ENCODE results near the gene CHST11.
"Not testable (repeated sequence)": the region's sequence is repeated elsewhere in the genome, so short reads cannot be mapped to it uniquely, and the experiment has no call there.

The CHST11 gene

GRCh38 chr12:104610513-104611235 is 153.9 kb downstream of the CHST11 start:
- no peak for DNase-seq

DNA sequence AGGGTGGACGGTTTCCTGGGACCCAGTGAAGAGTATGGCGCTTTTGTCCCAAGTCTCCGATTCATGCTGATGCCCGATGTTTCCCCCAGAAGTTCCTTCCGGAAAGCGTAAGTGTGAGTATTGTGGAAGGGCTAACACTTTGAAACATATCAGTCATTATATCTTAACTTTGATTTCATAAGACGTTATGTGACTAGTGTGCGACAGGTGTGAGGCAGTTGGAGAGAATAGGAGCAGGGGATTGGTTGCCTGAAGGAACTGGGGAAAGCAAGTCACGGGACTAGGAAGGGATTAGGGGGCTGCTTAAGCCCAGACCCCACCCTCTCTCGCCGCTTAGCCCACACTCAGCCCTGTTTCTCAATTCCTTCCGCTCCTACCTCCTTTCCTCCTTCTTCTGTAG is 154.9 kb downstream of the CHST11 start:
- no peak for DNase-seq

DNA sequence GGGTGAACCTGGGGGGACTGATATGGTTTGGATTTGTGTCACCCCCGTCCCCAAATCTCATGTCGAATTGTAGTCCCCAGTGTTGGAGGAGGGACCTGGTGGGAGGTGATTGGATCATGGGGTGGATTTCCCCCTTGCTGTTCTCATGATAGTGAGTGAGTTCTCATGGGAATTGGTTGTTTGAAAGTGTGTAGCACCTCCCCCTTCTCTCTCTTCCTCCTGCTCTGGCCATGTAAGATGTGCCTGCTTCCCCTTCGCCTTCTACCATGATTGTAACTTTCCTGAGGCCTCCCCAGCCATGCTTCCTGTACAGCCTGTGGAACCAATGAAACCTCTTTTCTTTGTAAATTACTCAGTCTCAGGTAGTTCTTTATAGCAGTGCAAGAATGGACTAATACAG is 156.6 kb downstream of the CHST11 start:
- DNase-seq: not testable (repeated sequence)

DNA sequence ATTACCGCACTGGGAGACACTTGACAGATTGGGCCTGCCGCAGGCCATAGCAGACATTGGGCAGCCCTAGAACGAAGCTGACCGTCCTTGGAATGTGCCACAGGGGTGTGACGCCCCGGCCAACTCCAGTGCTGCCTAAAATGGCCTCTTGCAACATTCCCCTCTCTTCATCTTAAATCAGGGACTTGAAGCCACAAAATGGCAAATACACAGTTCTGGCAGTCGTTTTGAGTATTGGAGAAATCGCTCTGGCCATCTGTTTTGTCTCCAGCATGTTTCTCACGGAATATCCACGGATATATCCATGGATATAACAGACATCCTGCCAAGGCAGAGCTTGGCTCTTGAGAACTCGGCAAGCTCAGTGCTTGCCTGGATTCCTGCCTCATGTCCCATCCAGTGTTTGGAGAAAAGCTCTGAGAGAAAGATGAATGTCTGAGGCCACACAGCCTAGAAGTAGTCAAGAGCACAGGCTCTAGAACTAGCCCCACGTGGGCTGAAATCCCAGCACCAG is 158.4 kb downstream of the CHST11 start:
- no peak for DNase-seq

DNA sequence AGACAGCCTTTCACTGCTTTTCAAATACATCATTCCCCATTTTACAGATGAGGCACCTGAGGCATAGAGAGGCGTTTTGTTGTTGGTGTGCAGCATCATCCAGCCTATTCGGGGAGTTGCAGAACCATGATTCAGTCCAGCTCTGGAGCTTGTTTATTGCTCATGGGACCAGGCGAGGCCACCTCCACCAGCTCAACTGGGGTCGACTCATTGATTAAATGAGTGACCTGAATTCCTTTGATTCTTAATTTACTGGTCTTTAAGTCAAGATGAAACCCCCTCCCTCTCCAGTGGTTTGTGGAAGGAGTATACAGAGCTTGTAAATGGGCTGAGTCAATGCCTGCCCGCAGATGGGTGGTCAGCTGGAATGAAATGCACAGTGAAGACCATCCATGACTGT is 161.9 kb downstream of the CHST11 start:
- DNase-seq: no peak

DNA sequence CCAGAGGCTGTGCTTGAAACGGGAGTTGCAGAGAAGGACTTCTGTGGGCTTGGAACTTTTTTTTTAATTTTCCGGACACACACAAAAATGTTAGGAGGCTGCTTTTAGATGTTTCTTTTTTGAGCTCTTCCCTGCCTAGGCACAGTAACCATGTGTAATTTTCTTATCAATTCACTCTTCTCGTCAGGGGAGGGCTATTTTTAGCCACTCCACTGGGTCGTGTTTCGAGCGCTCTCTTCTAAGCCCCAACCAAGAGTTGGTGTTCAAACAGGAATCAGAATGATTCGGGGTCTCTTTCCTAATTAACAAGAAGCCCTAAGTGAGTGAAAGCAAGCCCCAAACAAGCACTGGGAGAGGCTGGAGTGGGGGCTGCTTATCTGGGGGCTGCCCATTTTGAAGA is 162.6 kb downstream of the CHST11 start:
- no peak for DNase-seq

- DNase-seq: no peak
Observed at GRCh38 chr12:104620837-104621531, 164.2 kb downstream of the CHST11 start.

DNA sequence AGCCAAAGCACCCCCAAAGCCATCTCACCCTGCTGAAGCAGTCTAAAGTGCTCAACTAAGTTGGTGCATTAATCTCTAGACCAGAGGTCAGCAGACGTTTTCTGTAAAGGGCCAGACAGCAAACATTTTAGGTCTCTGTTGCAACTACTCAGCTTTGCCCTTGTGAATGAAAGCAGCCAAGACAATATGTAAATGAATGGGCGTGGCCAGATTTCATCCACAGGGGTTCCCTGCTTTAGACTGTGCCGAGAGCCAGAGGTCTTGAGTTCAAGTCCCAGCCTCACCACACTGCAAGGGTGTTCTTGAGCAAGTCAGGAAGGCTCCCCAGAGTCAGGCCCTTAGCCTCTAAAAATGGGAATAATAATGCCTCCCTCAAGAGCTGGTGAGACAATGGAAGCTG is 166.2 kb downstream of the CHST11 start:
- DNase-seq: no peak

GRCh38 chr12:104623883-104624282 is 167.1 kb downstream of the CHST11 start:
- DNase-seq: no peak

GRCh38 chr12:104624529-104624928 is 167.8 kb downstream of the CHST11 start:
- no peak for DNase-seq

GRCh38 chr12:104626069-104626837 is 169.5 kb downstream of the CHST11 start:
- no peak for DNase-seq

DNA sequence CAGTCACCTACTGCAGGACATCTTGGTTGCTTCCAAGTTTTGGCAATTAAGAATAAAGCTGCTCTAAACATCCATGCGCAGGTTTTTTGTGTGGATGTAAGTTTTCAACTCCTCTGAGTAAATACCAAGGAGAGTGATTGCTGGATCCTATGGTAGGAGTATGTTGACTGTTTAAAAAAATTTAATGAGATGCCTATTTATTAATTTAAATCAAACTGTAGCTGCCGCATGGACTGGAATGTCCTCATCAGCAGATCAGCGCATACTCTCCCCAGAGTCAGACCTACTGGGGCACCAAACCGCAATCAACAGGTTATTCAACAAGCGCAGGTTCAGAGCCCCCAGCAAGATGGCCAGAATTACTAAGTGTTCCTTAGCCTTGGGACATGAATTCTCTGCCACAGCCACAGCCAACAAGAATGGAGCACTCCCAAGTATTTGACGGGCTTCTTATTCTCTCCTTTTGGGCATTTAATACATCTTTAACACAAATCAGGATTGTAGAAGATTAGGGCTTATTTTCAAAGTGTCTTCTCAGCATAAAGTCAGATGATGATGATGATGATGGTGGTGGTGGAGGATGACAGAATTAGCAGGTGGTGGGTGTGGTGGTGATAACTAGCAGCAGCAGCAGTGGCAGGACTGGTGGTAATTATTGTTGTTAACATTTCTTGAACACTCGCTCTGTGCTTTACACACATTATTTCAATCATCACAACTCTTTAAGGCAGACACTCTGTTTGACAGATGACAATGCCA is 170.7 kb downstream of the CHST11 start:
- DNase-seq: no peak

- DNase-seq: no peak
Observed at GRCh38 chr12:104627990-104628830, 171.5 kb downstream of the CHST11 start.

GRCh38 chr12:104628831-104629135 is 172.0 kb downstream of the CHST11 start:
- DNase-seq: no peak

DNA sequence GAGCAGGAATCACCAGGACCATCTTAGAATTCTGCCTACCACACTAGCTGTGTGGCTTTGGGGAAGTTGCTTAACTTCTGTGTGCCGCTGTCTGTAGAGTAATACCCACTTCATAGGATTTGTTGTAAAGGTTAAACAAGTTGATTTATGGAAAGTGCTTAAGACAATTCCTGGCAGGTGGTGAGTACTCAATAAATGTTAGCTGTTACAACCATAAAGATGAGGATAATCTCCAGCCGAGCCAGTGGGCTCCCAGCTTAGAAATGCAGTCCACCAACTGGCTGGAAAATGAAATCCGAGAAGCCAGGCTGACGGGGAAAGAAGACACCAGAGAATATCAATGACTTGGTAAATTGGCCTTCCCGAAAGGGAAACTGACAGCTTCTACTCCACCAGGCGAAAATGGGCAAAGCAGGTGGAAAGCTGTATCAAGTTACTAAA is 173.5 kb downstream of the CHST11 start:
- no peak for DNase-seq

DNA sequence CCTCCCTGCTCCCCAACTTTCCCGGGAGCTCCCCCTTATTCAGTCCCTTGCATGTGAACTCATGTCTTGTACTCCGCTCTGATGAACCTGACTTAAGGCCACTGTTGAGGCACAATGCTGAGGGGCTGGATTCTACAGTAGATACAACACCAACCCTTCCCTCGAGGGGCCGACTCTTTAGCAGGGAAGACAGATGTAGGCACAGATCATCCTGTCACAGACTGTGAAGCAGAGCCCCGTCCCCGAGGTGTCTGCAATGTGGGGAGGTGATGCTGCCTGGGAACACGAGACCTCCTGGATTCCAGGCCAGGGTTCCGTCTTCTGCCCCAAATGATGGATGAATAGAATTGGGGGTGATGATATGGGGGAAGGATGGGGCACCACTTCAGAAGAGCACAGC is 175.1 kb downstream of the CHST11 start:
- DNase-seq: no peak

GRCh38 chr12:104632724-104633201 is 176.0 kb downstream of the CHST11 start:
- DNase-seq: no peak

GRCh38 chr12:104634044-104634443 is 177.3 kb downstream of the CHST11 start:
- DNase-seq: no peak

DNA sequence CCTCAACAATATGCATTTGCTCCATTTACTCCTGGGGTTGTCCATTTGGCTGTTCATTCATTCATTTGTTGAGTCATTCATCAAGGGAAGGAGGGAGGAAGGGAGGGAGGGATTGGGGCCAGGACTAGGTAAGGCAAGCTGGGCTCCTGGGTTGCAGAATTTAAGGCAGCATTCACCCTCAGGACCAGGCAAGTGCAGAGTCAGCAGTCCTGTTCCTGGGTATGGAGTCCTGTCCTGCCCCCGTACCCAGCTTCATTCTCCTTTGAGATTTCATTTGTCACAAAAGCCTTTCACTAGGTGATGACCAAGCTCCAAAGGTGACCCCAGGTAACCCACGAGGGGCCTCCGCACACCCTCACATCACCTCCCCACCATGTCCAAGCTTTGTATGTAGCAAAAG is 178.1 kb downstream of the CHST11 start:
- DNase-seq: no peak

DNA sequence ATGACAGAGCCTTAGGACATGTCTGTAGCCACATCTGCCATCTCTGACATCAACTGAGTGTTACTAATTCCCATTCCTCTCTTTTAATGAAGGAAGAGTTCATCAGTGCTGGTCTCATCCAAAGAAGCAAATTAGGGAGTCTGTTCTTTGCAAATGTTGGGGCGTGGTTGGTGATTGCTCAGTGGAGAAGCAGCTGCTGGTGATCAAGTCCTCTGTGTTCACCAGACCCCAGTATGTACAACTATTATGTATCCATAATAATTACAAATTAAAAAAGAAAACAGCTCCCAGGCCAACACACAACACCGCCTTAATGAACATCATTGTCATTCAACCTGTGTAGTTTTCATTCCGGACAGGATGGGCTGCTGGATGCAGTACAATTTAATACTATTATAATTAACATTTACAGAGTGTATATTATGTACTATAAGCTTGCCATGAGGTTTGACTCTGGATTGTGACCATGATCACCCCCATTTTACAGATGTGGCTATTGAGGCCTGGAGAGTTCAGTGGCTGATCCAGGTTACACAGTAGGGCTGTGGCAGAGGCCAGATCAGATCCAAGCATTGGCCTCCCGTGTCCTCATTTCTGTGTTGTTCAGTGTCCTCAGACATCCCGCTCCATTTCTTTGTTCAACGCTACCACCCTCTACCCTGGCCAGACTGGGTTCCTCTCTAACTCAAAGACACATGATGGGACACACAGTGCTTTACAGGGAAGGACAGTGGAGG is 179.0 kb downstream of the CHST11 start:
- no peak for DNase-seq

GRCh38 chr12:104636496-104636895 is 179.7 kb downstream of the CHST11 start:
- DNase-seq: no peak

All from activated CD4-positive, CD25-positive, alpha-beta regulatory T cell treated with anti-CD3 and anti-CD28 coated beads, Interleukin-2, amount 50 U/mL, for 72 hours (primary cell).